HUES6 (cell line): ENCODE data around the gene FZD7.

Experiments used
- H3K27ac ChIP-seq: 2 replicates; pipeline ENCODE4 v1.7.0; 2013; ENCODE audit warnings: low read depth, mild to moderate bottlenecking, low read length, inconsistent platforms
- H3K27me3 ChIP-seq: 2 replicates; pipeline ENCODE4 v1.6.1; 2013; ENCODE audit warnings: low read length; ENCODE audit not compliant: control insufficient read depth, insufficient read depth
- H3K36me3 ChIP-seq: 2 replicates; pipeline ENCODE4 v1.6.1; 2013; ENCODE audit warnings: low read length; ENCODE audit not compliant: control insufficient read depth, insufficient read depth
- H3K4me1 ChIP-seq: 2 replicates; pipeline ENCODE4 v1.6.1; 2013; ENCODE audit warnings: low read length; ENCODE audit not compliant: control insufficient read depth, insufficient read depth
- H3K4me3 ChIP-seq: 2 replicates; pipeline ENCODE4 v1.5.1; 2013; ENCODE audit warnings: low read depth, low read length
- H3K9ac ChIP-seq: one replicate; pipeline ENCODE4 v1.6.1; 2013; ENCODE audit warnings: mild to moderate bottlenecking, low read length
- H3K9me3 ChIP-seq: 2 replicates; pipeline ENCODE4 v1.6.1; 2013; ENCODE audit warnings: low read depth, low read length; ENCODE audit not compliant: control insufficient read depth, insufficient read depth

FZD7 gene

GRCh38 chr2:202014759-202015211 is 18.9 kb upstream of the FZD7 start:
- Histone ChIP-seq H3K27ac (no peak overlapping the region), H3K4me1 (peaks cover 24% of the 10 kb centered on the region), H3K27me3 (no peaks in the 10 kb centered on the region), H3K36me3 (no peaks in the 10 kb centered on the region), H3K9ac (no peak overlapping the region), H3K4me3 (no peak overlapping the region), H3K9me3 (no peaks in the 10 kb centered on the region)

GRCh38 chr2:202015471-202015870 is 18.2 kb upstream of the FZD7 start:
- no peaks in the 10 kb centered on the region for H3K36me3 ChIP-seq
- no peaks in the 10 kb centered on the region for H3K27me3 ChIP-seq
- H3K9ac ChIP-seq = no peak overlapping the region
- H3K9me3 ChIP-seq = no peaks in the 10 kb centered on the region
- peaks cover 31% of the 10 kb centered on the region for H3K4me1 ChIP-seq
- no peak overlapping the region; the same call in 1 of the 2 replicates for H3K27ac ChIP-seq
- no peak overlapping the region for H3K4me3 ChIP-seq

- Histone ChIP-seq H3K27me3 (no peaks in the 10 kb centered on the region), H3K9ac (no peak overlapping the region), H3K9me3 (no peaks in the 10 kb centered on the region), H3K4me3 (no peak overlapping the region), H3K4me1 (peaks cover 31% of the 10 kb centered on the region), H3K27ac (no peak overlapping the region), H3K36me3 (no peaks in the 10 kb centered on the region)
Observed at GRCh38 chr2:202016579-202017227, 17.0 kb upstream of the FZD7 start.

- H3K9me3 ChIP-seq = no peaks in the 10 kb centered on the region
Observed at GRCh38 chr2:202017940-202018339, 15.7 kb upstream of the FZD7 start.

GRCh38 chr2:202018950-202019349 is 14.7 kb upstream of the FZD7 start:
- Histone ChIP-seq H3K36me3 (no peaks in the 10 kb centered on the region), H3K4me3 (no peak overlapping the region), H3K4me1 (peaks cover 40% of the 10 kb centered on the region), H3K9ac (no peak overlapping the region), H3K9me3 (no peaks in the 10 kb centered on the region), H3K27ac (no peak overlapping the region), H3K27me3 (no peaks in the 10 kb centered on the region)

More at GRCh38 chr2:202017940-202018339, 15.7 kb upstream of the FZD7 start:
- Histone ChIP-seq H3K9ac (no peak overlapping the region), H3K27me3 (no peaks in the 10 kb centered on the region), H3K27ac (no peak overlapping the region), H3K36me3 (no peaks in the 10 kb centered on the region), H3K4me3 (no peak overlapping the region), H3K4me1 (peaks cover 36% of the 10 kb centered on the region)

DNA sequence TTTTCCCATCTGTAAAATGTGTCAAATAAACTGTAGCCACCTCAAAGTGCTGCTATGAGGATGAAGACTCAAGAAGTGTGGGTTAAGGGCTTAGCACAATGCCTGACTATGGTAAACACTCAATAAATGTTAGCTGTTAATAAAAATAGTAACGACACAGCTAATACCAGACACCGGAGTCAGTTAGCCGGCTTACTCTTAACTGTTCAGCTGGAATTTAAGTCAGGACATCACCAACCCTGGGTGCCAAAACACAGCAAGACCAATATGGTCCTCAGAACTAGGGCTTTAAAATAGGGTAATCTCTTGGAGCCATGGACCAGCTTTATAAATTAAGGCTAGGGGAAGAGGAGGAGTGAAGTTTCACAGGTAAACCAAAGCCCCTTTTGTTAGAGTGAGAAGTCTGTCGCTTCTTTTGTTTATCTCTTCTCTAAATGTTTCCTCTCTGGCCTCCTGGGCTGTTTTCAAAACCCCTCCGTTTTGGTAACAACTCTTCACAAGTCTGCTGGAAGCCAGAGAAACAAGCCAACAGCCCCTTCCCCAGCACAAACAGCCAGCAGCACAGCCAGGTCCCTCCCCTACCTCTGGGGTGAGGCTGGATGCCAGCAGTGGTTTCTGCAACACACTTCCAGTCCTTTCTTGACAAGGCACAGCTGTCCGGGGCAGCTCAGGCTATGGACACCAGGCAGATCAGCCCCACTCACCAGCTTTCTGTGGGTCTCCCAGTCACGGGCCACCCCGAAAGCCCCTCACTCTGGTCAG is 13.8 kb upstream of the FZD7 start:
- peaks cover 42% of the 10 kb centered on the region for H3K4me1 ChIP-seq
- H3K36me3 ChIP-seq = no peaks in the 10 kb centered on the region
- no peak overlapping the region for H3K27ac ChIP-seq
- no peaks in the 10 kb centered on the region for H3K9me3 ChIP-seq
- H3K4me3 ChIP-seq = no peak overlapping the region
- no peak overlapping the region for H3K9ac ChIP-seq
- no peaks in the 10 kb centered on the region for H3K27me3 ChIP-seq

DNA sequence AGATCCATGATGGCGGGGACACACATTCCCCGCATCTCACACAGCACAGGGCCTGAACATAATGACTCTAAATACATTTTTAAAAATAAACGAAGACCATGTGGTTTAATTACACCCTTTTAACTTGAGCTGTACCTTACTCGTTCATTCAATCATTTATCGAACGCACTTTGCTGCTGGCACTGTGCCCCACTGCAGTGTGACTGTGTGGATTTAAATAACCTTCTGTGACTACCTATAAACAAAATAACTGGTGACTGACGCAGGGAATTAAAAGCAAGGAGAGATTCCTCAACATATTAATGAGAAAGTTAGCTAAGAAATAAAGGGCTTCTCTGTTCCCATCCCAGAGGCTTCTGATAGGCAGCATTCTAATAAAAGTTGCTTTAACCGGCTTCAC is 10.9 kb upstream of the FZD7 start:
- H3K27me3 ChIP-seq = peaks cover 16% of the 10 kb centered on the region
- peak overlapping the region; percentile 18; the same call in 1 of the 2 replicates for H3K4me3 ChIP-seq
- peak overlapping the region; percentile 41 for H3K27ac ChIP-seq
- no peaks in the 10 kb centered on the region for H3K9me3 ChIP-seq
- H3K36me3 ChIP-seq = no peaks in the 10 kb centered on the region
- H3K9ac ChIP-seq = peak overlapping the region; percentile 39
- H3K4me1 ChIP-seq = peaks cover 51% of the 10 kb centered on the region

GRCh38 chr2:202023198-202023903 is 10.3 kb upstream of the FZD7 start:
- Histone ChIP-seq H3K9ac (peak overlapping the region; percentile 40), H3K27me3 (peaks cover 16% of the 10 kb centered on the region), H3K9me3 (no peaks in the 10 kb centered on the region), H3K36me3 (no peaks in the 10 kb centered on the region), H3K27ac (peak overlapping the region; percentile 41; the same call in 1 of the 2 replicates), H3K4me1 (peaks cover 51% of the 10 kb centered on the region), H3K4me3 (peak overlapping the region; percentile 39)

DNA sequence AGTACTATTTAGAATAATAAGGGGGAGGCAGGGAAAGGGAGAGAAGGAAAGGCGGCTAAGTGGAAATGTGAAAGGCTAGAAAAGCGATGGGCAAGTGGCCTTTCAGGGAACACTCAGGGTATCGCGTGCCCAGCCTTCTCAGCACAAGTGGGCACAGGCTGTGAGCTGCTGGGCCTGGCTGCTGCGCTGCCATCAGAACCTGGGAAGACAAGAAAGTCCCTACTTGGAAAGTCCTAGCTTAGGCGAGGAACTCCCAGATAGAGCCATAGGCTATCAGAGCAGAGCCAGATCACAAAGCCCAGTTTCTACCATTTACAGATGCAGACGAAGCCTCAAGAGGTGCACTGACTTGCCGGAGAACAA is 9.8 kb upstream of the FZD7 start:
- Histone ChIP-seq H3K27ac (peak overlapping the region; percentile 14; the same call in 1 of the 2 replicates), H3K36me3 (no peaks in the 10 kb centered on the region), H3K9me3 (no peaks in the 10 kb centered on the region), H3K9ac (peak overlapping the region; percentile 40), H3K4me1 (peaks cover 50% of the 10 kb centered on the region), H3K4me3 (peak overlapping the region; percentile 39), H3K27me3 (peaks cover 16% of the 10 kb centered on the region)

DNA sequence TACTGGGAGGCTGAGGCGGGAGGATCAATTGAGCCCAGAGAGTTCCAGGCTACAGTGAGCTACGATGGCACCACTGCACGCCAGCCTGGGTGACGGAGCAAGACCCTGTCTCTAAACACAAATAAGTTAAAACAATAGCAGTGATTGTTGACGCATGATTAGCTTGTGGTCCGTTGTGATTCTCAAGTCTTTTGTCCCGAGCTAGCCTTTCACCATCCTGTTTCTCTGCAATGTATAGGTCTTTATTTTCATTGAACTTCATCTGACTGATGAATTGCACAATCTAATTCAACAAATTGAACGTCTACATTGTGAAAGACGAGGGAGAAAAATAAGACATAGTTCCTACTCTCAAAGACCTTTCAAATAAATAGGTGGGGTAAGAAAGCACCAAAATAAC is 8.8 kb upstream of the FZD7 start:
- no peak overlapping the region for H3K27ac ChIP-seq
- H3K9ac ChIP-seq = no peak overlapping the region
- peaks cover 46% of the 10 kb centered on the region for H3K4me1 ChIP-seq
- H3K27me3 ChIP-seq = peaks cover 16% of the 10 kb centered on the region
- no peak overlapping the region for H3K4me3 ChIP-seq
- H3K36me3 ChIP-seq = no peaks in the 10 kb centered on the region
- no peaks in the 10 kb centered on the region for H3K9me3 ChIP-seq

DNA sequence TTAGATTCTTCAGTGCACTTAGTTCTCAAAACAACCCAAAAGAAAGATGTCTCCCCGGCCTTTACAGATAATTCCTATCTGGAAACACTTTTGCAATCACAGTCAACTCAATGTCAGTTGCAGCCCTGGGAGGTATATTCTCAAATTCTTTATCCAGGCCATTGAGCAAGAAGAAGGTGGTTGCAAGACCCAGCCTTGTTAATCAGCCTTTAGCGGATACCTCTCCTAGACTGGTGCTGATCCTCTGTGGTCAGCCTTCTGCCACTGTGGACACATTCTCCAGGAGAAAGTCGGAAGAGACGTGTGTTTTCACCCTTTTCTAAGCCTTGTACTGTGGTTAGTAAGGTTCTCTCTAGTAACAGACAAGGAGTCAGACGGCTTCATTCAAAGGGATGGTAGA is 7.8 kb upstream of the FZD7 start:
- Histone ChIP-seq H3K9ac (no peak overlapping the region), H3K4me1 (peaks cover 50% of the 10 kb centered on the region), H3K9me3 (no peaks in the 10 kb centered on the region), H3K27ac (no peak overlapping the region), H3K27me3 (peaks cover 16% of the 10 kb centered on the region), H3K36me3 (no peaks in the 10 kb centered on the region), H3K4me3 (no peak overlapping the region)
